Bronchial epithelial cell (primary cell): Measurements from ENCODE around the gene TTC9B. TPM values are rescaled to one million over a fixed set of nuclear protein-coding genes. Genes with fewer than 3 reads are reported as not detected.

Experiments used
- DNase-seq: peaks from one replicate; pipeline ENCODE4 v3.0.0-alpha.2; 2010; ENCODE audit warnings: low read depth
- FAIRE-seq: peaks from 2 replicates; lab custom pipeline; 2011; peaks lifted over from hg19 to GRCh38; lab: Jason Lieb, UNC
- H3K27me3 ChIP-seq: 2 replicates; pipeline ENCODE4 v1.5.1; 2011; ENCODE audit warnings: low read length; ENCODE audit not compliant: control insufficient read depth, insufficient read depth
- H3K36me3 ChIP-seq: 2 replicates; pipeline ENCODE4 v1.5.1; 2011; ENCODE audit warnings: low read length; ENCODE audit not compliant: control insufficient read depth, insufficient read depth
- H3K4me3 ChIP-seq: 2 replicates; pipeline ENCODE4 v1.5.1; 2011; ENCODE audit warnings: mild to moderate bottlenecking, low read depth, low read length, control low read depth
- total RNA-seq: library from RNA; depleted of rRNA; stranded (reverse); fragments of >200 nt; gene quantifications from 2 replicates; pipeline ENCODE4 v1.2.1, GENCODE V29; 2014
- TF ChIP-seq, protein P1 (sequence below): IDR thresholded peaks from 2 replicates; pipeline ENCODE4 v1.5.1; 2011; ENCODE audit warnings: mild to moderate bottlenecking, moderate library complexity, low read length, control low read depth, inconsistent platforms; ENCODE audit not compliant: insufficient read depth, severe bottlenecking

TTC9B gene
- total RNA-seq, 1 donor from 2014 or later: not detected

DNA sequence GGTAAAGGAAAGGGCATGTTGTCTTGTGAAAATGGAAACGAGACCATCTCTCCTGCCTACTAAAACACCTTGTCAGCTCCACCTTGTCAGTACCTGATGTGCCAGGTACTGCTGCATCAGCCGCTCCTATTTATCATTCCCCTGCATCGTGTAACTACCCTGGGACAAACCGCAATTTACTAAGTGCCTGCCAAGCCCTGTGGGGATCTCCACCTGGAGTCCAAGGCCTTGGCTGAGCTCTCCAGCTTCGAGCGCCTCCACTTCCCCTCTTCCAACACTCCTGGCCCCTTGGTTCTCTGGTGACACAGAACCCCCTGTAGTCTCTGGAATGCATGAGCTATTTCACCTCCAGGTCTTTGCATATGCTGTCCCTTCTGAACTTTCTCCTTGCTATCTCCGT lies 34.2 kb upstream of the TTC9B start:
- TF ChIP-seq, protein P1, sequence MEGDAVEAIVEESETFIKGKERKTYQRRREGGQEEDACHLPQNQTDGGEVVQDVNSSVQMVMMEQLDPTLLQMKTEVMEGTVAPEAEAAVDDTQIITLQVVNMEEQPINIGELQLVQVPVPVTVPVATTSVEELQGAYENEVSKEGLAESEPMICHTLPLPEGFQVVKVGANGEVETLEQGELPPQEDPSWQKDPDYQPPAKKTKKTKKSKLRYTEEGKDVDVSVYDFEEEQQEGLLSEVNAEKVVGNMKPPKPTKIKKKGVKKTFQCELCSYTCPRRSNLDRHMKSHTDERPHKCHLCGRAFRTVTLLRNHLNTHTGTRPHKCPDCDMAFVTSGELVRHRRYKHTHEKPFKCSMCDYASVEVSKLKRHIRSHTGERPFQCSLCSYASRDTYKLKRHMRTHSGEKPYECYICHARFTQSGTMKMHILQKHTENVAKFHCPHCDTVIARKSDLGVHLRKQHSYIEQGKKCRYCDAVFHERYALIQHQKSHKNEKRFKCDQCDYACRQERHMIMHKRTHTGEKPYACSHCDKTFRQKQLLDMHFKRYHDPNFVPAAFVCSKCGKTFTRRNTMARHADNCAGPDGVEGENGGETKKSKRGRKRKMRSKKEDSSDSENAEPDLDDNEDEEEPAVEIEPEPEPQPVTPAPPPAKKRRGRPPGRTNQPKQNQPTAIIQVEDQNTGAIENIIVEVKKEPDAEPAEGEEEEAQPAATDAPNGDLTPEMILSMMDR: no peak
- FAIRE-seq (no peak), DNase-seq (no peak)
- Histone ChIP-seq H3K4me3 (no peak overlapping the region), H3K27me3 (no peaks in the 10 kb centered on the region), H3K36me3 (peaks cover 35% of the 10 kb centered on the region)

DNA sequence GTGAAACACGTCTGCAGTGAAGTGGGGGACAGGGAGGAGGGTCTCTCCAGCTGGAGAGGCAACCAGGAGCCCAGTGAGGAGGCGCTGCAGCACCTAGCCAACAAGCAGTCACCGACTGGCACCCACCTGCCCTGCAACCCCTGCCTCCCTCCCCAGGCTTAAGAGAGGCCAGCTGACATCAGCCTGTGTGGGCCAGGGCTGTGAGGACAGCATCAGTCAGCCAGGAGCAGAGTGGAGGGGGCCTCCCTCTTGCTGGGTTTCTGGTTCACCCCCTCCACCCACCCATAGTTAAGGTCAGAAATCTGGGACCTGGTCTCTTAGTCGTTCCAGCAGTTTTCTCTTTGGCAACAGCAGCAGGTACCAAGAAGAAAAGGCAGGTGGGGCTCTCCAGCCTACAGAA lies 33.8 kb upstream of the TTC9B start:
- TF ChIP-seq, protein P1: no peak
- no peak overlapping the region for H3K4me3 ChIP-seq
- H3K36me3 ChIP-seq: peaks cover 31% of the 10 kb centered on the region
- no peak for FAIRE-seq
- H3K27me3 ChIP-seq: no peaks in the 10 kb centered on the region
- DNase-seq: no peak

DNA sequence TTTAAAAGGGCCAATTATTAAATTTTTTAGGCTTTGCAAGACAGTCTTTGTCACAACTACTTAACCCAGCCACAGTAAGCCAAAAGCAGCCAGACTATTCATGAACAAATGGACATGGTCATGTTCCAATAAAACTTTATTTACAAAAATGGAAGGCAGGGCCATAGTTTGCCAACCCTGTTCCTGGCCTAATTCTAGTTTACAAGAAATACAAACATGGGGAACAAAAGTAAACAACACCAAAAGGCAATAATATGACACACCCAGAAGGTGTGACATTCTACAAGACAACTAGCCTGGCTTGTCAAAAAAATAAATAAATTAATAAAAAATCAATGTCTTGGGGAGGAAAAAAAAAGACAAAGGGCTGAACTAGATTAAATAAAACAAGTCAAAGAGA lies 33.1 kb upstream of the TTC9B start:
- TF ChIP-seq, protein P1: no peak
- FAIRE-seq: no peak
- no peaks in the 10 kb centered on the region for H3K27me3 ChIP-seq

DNA sequence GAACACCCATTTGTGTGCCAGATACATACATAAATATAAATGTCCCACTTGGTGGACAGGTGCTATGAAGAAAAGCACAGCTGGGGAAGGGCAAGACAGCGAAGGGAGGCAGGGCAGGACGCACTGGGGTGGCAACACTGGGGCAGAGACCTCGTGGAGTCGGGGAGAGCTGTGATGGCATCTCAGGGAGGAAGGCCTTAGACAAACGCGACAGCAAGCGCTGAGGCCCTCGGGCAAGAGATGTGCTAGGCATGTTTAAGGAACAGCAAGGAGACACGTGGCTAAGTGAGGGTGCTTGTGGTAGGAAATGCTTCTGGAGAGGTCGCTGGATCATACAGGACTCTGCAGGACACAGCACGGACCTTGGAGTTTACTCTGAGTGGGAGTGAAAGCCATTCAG lies 31.6 kb upstream of the TTC9B start:
- H3K36me3 ChIP-seq: peaks cover 13% of the 10 kb centered on the region
- no peak for DNase-seq
- no peaks in the 10 kb centered on the region for H3K27me3 ChIP-seq
- no peak for FAIRE-seq
- no peak overlapping the region for H3K4me3 ChIP-seq
- TF ChIP-seq, protein P1: no peak

More for the DNA sequence above, 33.1 kb upstream of the TTC9B start:
- DNase-seq: no peak
- Histone ChIP-seq H3K36me3 (peaks cover 26% of the 10 kb centered on the region), H3K4me3 (no peak overlapping the region)

DNA sequence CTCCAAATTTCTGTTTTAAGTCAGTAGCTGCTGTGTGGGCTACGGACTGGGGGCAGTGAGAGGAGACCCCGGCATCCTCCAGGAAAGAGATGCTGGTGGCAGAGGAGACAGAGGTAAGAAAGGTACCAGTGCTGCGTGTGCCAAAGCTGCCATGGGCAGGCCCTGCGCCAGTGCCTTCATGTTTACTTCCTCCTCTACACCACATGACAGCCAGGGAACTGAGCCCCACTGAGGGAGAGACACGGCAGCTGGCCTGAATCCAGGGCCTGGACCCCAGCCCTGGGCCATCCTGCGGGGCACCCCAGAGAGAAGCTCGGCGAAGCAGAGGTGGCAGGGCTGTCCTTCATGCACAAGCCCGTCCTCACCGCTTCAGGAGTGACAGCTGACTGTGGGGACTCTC lies 31.0 kb upstream of the TTC9B start:
- FAIRE-seq (no peak), DNase-seq (no peak)
- no peaks in the 10 kb centered on the region for H3K27me3 ChIP-seq
- TF ChIP-seq, protein P1: no peak
- H3K4me3 ChIP-seq: no peak overlapping the region
- H3K36me3 ChIP-seq: peaks cover 13% of the 10 kb centered on the region

DNA sequence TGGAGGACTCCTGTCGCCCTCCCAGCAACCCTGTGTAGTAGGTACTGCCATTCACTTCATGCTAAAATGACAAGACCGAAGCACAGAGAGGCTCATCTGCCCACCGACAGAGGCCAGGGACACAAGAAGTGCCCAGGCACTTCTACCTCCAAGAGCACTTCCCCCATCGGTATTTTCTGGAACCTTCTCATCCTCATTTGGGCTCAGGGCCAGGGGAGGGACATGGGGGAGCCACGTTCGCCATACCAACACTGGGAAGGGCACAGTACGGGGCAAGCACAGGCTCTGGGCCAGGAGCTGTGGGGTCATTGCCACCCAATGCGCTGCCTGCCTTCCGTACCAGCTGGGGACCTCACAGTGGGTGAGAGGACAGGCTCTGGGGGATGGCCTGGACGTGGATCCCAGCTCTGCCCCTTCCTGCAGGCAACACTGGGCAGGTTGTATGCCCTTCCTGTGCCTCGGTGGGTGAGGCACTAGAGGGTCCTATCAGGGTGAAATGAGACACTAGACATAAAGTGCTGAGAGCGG lies 29.6 kb upstream of the TTC9B start:
- Histone ChIP-seq H3K27me3 (no peaks in the 10 kb centered on the region), H3K36me3 (peaks cover 15% of the 10 kb centered on the region), H3K4me3 (no peak overlapping the region)
- FAIRE-seq (no peak), DNase-seq (no peak)
- TF ChIP-seq, protein P1: no peak
